Hepatocyte (in vitro differentiated cells): ENCODE data around the gene NBAS.

ENCODE experiments used
- CTCF ChIP-seq: fragments of 200-600 bp; sonication (generic); IDR thresholded peaks from 2 replicates; pipeline ENCODE4 v1.5.1; 2016; ENCODE audit warnings: antibody characterized with exemption, mild to moderate bottlenecking; ENCODE audit not compliant: poor library complexity
- EZH2 ChIP-seq: fragments of 200-600 bp; sonication (generic); IDR thresholded peaks from 2 replicates; pipeline ENCODE4 v1.6.1; 2016; ENCODE audit warnings: antibody characterized with exemption, mild to moderate bottlenecking, borderline replicate concordance
- EZH2phosphoT487 ChIP-seq: fragments of 200-600 bp; sonication (generic); IDR thresholded peaks from one replicate; pipeline ENCODE4 v1.6.1; 2018; ENCODE audit warnings: antibody characterized with exemption, mild to moderate bottlenecking, low read depth, moderate library complexity; ENCODE audit not compliant: unreplicated experiment, severe bottlenecking

DNA sequence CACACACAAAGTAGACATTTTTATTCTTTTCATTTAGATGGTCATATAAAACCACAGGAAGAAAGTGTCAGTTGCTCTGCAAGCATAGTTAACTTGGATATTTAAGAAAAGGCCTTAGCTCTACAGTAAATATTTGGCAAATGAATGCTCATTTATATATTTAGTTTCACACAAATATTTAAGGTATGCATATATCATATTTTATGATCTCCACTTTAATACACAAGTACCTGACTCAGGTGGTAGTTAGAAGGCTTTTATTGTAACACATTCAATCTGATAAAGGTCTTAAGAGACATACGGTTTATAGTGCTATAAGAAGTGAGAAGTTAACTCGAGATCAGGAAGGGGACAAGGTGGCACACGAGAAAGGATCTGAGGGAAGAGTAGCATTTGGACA, 363.1 kb downstream of the NBAS start:
- TF ChIP-seq CTCF (no peak), EZH2 (no peak), EZH2phosphoT487 (no peak)
